GM10248 (cell line): Measurements from ENCODE around the gene ENOX1.

Experiments
- CTCF ChIA-PET: fragments of 300-600 bp; sonication (Branson Sonifier 250); formaldehyde crosslinking; extraction: SDS; loops from one replicate; lab custom pipeline; 2021; ENCODE audit warnings: antibody characterized with exemption; lab: Yijun Ruan, JAX
- POLR2A ChIA-PET: fragments of 350-650 bp; sonication (Branson Sonifier 250); formaldehyde crosslinking; extraction: SDS; loops from one replicate; lab custom pipeline; 2020; ENCODE audit warnings: antibody characterized with exemption; lab: Yijun Ruan, JAX
- DNase-seq: peaks from one replicate; pipeline ENCODE4 v3.0.0; 2012; ENCODE audit errors: extremely low spot score
- TF ChIP-seq, protein P1 (sequence below): IDR thresholded peaks from 2 replicates; pipeline ENCODE4 v1.5.1; 2012; ENCODE audit warnings: mild to moderate bottlenecking, low read depth; ENCODE audit errors: extremely low read depth, missing control alignments, control extremely low read depth

ENOX1 gene

DNA sequence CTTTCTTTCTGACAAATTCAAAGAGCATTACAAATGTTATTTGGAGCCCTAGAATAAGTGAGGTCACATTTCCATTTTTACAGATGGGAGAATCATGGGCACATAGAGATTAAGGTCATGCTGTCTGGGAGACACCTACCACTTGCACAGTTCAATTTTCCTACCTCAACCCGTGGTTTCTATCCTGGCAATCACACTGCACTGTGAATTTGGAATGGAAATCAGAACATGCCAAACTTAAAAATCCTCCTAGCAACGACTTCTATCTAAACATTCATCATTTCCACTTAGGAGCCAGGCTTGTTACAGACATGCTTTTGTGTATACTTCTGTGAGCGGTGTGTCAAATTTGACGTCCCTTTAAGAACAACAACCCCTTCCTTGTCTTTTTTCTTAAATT is 511.9 kb downstream of the ENOX1 start:
- TF ChIP-seq, protein P1, sequence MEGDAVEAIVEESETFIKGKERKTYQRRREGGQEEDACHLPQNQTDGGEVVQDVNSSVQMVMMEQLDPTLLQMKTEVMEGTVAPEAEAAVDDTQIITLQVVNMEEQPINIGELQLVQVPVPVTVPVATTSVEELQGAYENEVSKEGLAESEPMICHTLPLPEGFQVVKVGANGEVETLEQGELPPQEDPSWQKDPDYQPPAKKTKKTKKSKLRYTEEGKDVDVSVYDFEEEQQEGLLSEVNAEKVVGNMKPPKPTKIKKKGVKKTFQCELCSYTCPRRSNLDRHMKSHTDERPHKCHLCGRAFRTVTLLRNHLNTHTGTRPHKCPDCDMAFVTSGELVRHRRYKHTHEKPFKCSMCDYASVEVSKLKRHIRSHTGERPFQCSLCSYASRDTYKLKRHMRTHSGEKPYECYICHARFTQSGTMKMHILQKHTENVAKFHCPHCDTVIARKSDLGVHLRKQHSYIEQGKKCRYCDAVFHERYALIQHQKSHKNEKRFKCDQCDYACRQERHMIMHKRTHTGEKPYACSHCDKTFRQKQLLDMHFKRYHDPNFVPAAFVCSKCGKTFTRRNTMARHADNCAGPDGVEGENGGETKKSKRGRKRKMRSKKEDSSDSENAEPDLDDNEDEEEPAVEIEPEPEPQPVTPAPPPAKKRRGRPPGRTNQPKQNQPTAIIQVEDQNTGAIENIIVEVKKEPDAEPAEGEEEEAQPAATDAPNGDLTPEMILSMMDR = no peak
- ChIA-PET CTCF (no interaction called here), POLR2A (no interaction called here)

DNA sequence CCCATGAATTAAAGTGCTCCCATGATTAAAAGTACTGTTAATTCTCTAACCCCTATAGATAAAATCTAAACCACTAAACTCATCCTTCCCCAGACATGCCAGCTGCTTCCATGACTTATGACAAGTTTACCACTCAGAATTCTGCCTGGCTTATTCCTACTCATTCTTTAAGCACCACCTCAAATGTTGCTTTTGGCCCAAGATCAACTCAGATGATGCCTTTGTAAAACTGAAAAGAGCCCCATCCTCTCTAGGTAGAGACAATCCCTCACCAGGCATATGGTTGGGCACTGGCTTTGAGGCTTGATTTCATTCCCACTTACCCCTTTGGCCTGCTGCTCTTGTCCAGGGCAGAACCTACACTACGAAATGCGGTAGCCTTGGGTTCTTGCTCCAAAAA is 513.4 kb downstream of the ENOX1 start:
- ChIA-PET POLR2A (no interaction called here), CTCF (no interaction called here)
- no peak for DNase-seq
- TF ChIP-seq, protein P1 = no peak

More for the DNA sequence above, 511.9 kb downstream of the ENOX1 start:
- no peak for DNase-seq

DNA sequence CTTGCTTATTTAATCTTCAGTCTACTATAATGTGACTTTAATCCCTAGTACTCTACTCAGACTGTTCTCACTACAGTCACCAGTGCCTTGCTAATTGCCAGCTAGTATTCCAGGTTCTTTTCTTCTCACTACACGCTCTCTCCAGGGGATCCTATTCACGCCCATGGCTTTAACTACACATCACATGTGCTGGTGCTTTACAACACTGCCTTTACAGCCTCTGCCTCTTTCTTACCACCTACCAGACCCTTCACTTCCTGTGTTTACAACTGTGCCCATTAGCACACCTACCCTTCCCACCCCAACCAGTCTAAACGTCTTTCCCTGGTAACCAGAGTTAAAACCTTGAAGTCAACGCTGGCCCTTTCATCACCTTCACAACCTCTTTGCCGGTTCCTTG is 513.9 kb downstream of the ENOX1 start:
- POLR2A ChIA-PET = no interaction called here
- DNase-seq = no peak
- CTCF ChIA-PET = no interaction called here
- TF ChIP-seq, protein P1 = no peak

DNA sequence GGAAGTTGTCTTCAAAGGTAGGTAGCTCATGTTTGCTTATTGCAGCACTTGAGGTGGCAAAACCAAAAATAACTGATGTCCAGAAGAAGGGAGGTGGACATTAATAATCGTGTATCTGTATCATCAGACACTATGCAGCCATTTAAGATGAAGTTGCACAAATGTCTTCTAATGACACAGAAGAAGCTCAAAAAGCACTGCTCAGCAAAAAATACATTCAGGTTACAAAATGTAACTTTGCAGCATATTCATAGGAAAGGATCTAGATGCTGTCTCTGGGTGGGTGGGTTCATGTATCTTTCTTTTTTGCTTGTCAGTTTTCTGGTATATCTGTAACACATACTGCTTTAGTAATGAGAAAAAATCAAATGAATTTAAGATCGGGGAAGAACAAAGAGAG is 515.6 kb downstream of the ENOX1 start:
- ChIA-PET CTCF (interaction anchor here (1.2 to 2.2 kb wide), 3 partner anchors 11 to 31 kb away, joined by 3 to 6 read pairs (median 3); no protein-coding TSS in a partner anchor), POLR2A (no interaction called here)
- DNase-seq = no peak
- TF ChIP-seq, protein P1 = no peak

DNA sequence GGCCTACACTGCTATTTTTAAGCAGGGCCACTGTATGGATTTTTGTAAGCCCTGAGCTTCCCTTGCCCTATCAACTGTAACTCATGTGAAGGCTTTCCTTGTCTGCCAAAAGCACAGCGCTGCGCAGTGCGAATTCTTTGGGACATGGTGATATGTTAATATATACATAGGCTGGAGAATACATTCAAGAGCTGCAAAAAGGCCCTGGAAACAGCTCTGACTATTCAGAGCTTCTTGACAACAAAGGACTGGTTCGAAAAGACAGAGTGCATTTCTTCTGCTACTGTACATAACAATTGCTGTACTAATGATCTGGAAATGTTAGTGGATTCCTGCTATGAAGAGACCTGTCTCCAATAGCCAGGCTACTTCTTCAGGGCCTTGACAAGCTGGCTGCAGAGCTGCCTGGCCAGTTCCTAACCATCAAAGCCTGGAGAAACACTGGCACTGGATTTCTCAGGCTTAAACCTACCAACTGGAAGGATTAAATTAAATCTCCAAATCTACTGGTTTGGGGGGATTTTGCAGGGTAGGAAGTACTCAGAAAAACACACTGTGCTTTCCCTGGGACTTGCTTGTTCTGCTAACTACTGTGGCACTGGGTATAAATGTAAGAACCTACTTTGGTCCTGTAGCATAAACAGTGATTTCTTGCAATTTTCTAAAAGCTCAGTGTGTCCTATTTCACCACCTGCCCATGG is 516.5 kb downstream of the ENOX1 start:
- no peak for DNase-seq
- TF ChIP-seq, protein P1 = no peak
- POLR2A ChIA-PET = no interaction called here
- CTCF ChIA-PET = interaction anchor here (1.2 to 2.2 kb wide), 4 partner anchors 8 to 32 kb away, joined by 3 to 6 read pairs (median 3); no protein-coding TSS in a partner anchor

DNA sequence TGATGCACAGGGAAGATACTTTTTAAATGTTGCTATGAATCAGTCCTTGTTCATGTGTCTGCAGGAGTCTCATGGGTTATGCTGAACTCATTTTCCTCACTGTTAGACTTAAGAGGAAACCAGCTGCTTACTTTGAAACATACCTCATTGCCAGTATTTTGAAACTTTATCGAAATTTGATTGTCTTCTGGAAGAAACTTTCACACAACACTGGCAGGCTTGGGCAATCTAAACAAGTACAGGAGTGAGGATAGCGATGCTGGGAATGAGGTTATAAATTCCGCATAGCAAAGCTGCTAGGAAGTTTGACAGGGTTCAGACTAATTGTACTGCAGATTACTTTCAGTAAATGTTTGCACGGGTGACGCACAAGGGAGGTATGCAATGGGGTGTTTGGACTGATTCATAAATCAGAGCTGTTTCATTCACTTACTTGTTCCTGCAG is 517.7 kb downstream of the ENOX1 start:
- TF ChIP-seq, protein P1 = no peak
- ChIA-PET POLR2A (no interaction called here), CTCF (interaction anchor here (1.0 to 1.3 kb wide), 2 partner anchors 9 to 19 kb away, joined by 3 read pairs; no protein-coding TSS in a partner anchor)
- no peak for DNase-seq
